Transverse colon (tissue), 4 donors: Measurements from ENCODE around the gene RAB34. TPM values are rescaled to one million over a fixed set of nuclear protein-coding genes. Genes with fewer than 3 reads are reported as not detected.
A peak's percentile ranks its signal among the peaks of the same experiment; 100 is the strongest.
"Not testable (repeated sequence)": the region's sequence is repeated elsewhere in the genome, so short reads cannot be mapped to it uniquely, and the experiment has no call there.

Experiments
- DNase-seq: peaks from one replicate; pipeline ENCODE4 v3.0.0-alpha.2; 2019
- H3K27ac ChIP-seq, 4 donors: fragments of 200-600 bp; sonication (generic); 2 replicates each; pipeline ENCODE4 v1.5.1; 2016 to 2018; ENCODE audit warnings: inconsistent platforms in 4 of 4
- H3K27me3 ChIP-seq: fragments of 200-600 bp; sonication (generic); 2 replicates; pipeline ENCODE4 v1.5.1; 2017; ENCODE audit warnings: inconsistent platforms
- H3K36me3 ChIP-seq, 4 donors: fragments of 200-600 bp; sonication (generic); 2 replicates each; pipeline ENCODE4 v1.5.1; 2017 to 2019; ENCODE audit warnings: inconsistent platforms in 4 of 4
- H3K4me1 ChIP-seq, 4 donors: fragments of 200-600 bp; sonication (generic); 2 replicates each; pipeline ENCODE4 v1.5.1; 2017 to 2020; ENCODE audit warnings: inconsistent platforms in 4 of 4
- H3K4me3 ChIP-seq, 4 donors: fragments of 200-600 bp; sonication (generic); 1 replicate in 1 of 4; 2 replicates in 3 of 4; pipeline versions ENCODE4 v1.5.1 to v1.6.1; 2017 to 2019; ENCODE audit warnings: inconsistent platforms in 4 of 4
- H3K9me3 ChIP-seq, 2 donors: fragments of 200-600 bp; sonication (generic); 2 replicates each; pipeline ENCODE4 v1.5.1; 2017 to 2019; ENCODE audit warnings: inconsistent platforms in 2 of 2
- CTCF ChIP-seq, 5 experiments: fragments of 200-600 bp in 3 of 5; fragments of 450-650 bp in 2 of 5; sonication (generic) in 3 of 5; IDR thresholded peaks; 1 replicate in 2 of 5; 2 replicates in 3 of 5; pipeline ENCODE4 v1.5.1; 2016 to 2017; ENCODE audit warnings: antibody characterized with exemption in 5 of 5, inconsistent platforms in 3 of 5, mild to moderate bottlenecking in 2 of 5, moderate library complexity in 1 of 5
- EP300 ChIP-seq: sonication (generic); formaldehyde crosslinking; IDR thresholded peaks from one replicate; pipeline ENCODE4 v1.6.1; 2017; ENCODE audit warnings: antibody characterized with exemption, low read depth
- POLR2A ChIP-seq: fragments of 450-650 bp; IDR thresholded peaks from one replicate; pipeline ENCODE4 v1.6.1; 2016; ENCODE audit warnings: antibody characterized with exemption, mild to moderate bottlenecking, moderate library complexity
- POLR2AphosphoS5 ChIP-seq, 3 donors: sonication (generic); formaldehyde crosslinking; IDR thresholded peaks; one replicate each; pipeline ENCODE4 v1.6.1; 2016; ENCODE audit warnings: antibody characterized with exemption in 3 of 3
- WGBS, 2 donors: methylation state at CpG; one replicate each; pipeline ENCODE4 v1.1.5; 2018; ENCODE audit warnings: low coverage in 1 of 2; 5-methylcytosine and 5-hydroxymethylcytosine counted together
- in situ Hi-C, 4 donors: fragments of 200-750 bp; cut with MboI; loops; one replicate each; pipeline versions ENCODE4 v1.15.0 to v1.15.1; 2017; ENCODE audit warnings: low sequenced_read_pairs in 3 of 4, low pct_ligation_motif_present in 1 of 4, low pct_unique_long_range_greater_than_20kb in 1 of 4
- intact Hi-C: fragments of 100-400 bp; cut with DNase I; formaldehyde crosslinking; loops from one replicate; pipeline ENCODE4 v1.15.1; 2023; ENCODE audit warnings: low total_unique reads
- total RNA-seq, 4 donors: library from RNA; depleted of rRNA; stranded (reverse); fragments of >200 nt; gene quantifications; one replicate each; pipeline ENCODE4 v1.1.0, GENCODE V29; 2016

The RAB34 gene
- total RNA-seq, 4 donors from 2014 or later: 41.1 to 60.5 (median 50.0) TPM

GRCh38 chr17:28722417-28723158 lies 4.9 kb upstream of the RAB34 start:
- Histone ChIP-seq H3K4me3 (peak overlapping the region in 1 of 4 donors; percentile 83), H3K36me3 (peaks cover 0 to 25% (median 9%) of the 10 kb centered on the region in 4 donors), H3K27ac (peak overlapping the region in 3 of 4 donors; percentile 2 to 91 (median 85)), H3K4me1 (peaks cover 38 to 72% (median 65%) of the 10 kb centered on the region in 4 donors), H3K9me3 (no peaks in the 10 kb centered on the region), H3K27me3 (peaks cover 2% of the 10 kb centered on the region)
- 55% methylated on average over 7 of the region's 7 CpGs; no CpG with 5 or more reads in 1 of the 2 donors for WGBS, 2 donors
- DNase-seq: no peak
- in situ Hi-C loops (no loop called here), intact Hi-C loops (loop anchor here (10.0 kb wide), 2 partner anchors 232 to 392 kb away; partner anchors contain the start of gene PHF12)
- TF ChIP-seq POLR2A (no peak), CTCF (IDR thresholded peaks at IDR 0.05) (no peak), POLR2AphosphoS5 (IDR thresholded peaks at IDR 0.05) (no peak), EP300 (no peak)

- in situ Hi-C loops, DNase-seq, H3K9me3 ChIP-seq: not testable (repeated sequence)
- Histone ChIP-seq H3K4me1 (peaks cover 37 to 72% (median 65%) of the 10 kb centered on the region in 4 donors), H3K27me3 (peaks cover 14% of the 10 kb centered on the region), H3K4me3 (peak overlapping the region in 3 of 4 donors; percentile 68 to 83 (median 76)), H3K36me3 (peaks cover 0 to 25% (median 9%) of the 10 kb centered on the region in 4 donors), H3K27ac (peak overlapping the region; percentile 85 to 91 (median 88))
- intact Hi-C loops: loop anchor here (10.0 kb wide), 2 partner anchors 234 to 394 kb away; partner anchors contain the start of gene PHF12
- whole genome bisulfite sequencing, 2 donors: 17 to 33% methylated on average over 6 to 19 of the region's 19 CpGs
These were observed 3.3 kb upstream of the RAB34 start for GRCh38 chr17:28720997-28721329.

- intact Hi-C loops: loop anchor here (10.0 kb wide), 2 partner anchors 234 to 394 kb away; partner anchors contain the start of gene PHF12
- peaks cover 33 to 67% (median 60%) of the 10 kb centered on the region in 4 donors for H3K4me1 ChIP-seq
- DNase-seq: no peak
- in situ Hi-C loops: no loop called here
- 0% methylated on average over 10 to 28 of the region's 30 CpGs for WGBS, 2 donors
- TF ChIP-seq POLR2A: no peak
- TF ChIP-seq POLR2AphosphoS5 (IDR thresholded peaks at IDR 0.05): no peak
- peak in 2 of 5 experiments; percentile 29 to 40 for TF ChIP-seq CTCF (IDR thresholded peaks at IDR 0.05)
- no peak for TF ChIP-seq EP300
- H3K27me3 ChIP-seq: peaks cover 14% of the 10 kb centered on the region
- peaks cover 0 to 25% (median 9%) of the 10 kb centered on the region in 4 donors for H3K36me3 ChIP-seq
- no peaks in the 10 kb centered on the region for H3K9me3 ChIP-seq
- peak overlapping the region; percentile 50 to 83 (median 72) for H3K4me3 ChIP-seq
- peak overlapping the region; percentile 85 to 91 (median 88) for H3K27ac ChIP-seq
These were observed 2.8 kb upstream of the RAB34 start for GRCh38 chr17:28720247-28720996.

- Histone ChIP-seq H3K4me1 (peaks cover 30 to 61% (median 46%) of the 10 kb centered on the region in 4 donors), H3K27ac (peak overlapping the region; percentile 85 to 91 (median 88)), H3K36me3 (peaks cover 0 to 18% (median 9%) of the 10 kb centered on the region in 4 donors), H3K27me3 (peaks cover 14% of the 10 kb centered on the region), H3K4me3 (peak overlapping the region in 3 of 4 donors; percentile 68 to 83 (median 76)), H3K9me3 (no peaks in the 10 kb centered on the region)
- intact Hi-C loops (no loop called here), in situ Hi-C loops (no loop called here)
- DNase-seq: no peak
- TF ChIP-seq EP300 (no peak), POLR2A (no peak), POLR2AphosphoS5 (IDR thresholded peaks at IDR 0.05) (no peak), CTCF (IDR thresholded peaks at IDR 0.05) (no peak)
- WGBS, 2 donors: 14 to 27% methylated on average over 3 to 18 of the region's 18 CpGs
These were observed 1.4 kb upstream of the RAB34 start for GRCh38 chr17:28719021-28719433.
